ENCODE results near the gene KCNIP3.

KCNIP3 gene

GRCh38 chr2:95301876-95302641 lies 4.9 kb downstream of the KCNIP3 start:
- no peak overlapping the region for H3K4me3 ChIP-seq (ENCODE audit: low read depth, low read length)
- TF ChIP-seq, protein P1, sequence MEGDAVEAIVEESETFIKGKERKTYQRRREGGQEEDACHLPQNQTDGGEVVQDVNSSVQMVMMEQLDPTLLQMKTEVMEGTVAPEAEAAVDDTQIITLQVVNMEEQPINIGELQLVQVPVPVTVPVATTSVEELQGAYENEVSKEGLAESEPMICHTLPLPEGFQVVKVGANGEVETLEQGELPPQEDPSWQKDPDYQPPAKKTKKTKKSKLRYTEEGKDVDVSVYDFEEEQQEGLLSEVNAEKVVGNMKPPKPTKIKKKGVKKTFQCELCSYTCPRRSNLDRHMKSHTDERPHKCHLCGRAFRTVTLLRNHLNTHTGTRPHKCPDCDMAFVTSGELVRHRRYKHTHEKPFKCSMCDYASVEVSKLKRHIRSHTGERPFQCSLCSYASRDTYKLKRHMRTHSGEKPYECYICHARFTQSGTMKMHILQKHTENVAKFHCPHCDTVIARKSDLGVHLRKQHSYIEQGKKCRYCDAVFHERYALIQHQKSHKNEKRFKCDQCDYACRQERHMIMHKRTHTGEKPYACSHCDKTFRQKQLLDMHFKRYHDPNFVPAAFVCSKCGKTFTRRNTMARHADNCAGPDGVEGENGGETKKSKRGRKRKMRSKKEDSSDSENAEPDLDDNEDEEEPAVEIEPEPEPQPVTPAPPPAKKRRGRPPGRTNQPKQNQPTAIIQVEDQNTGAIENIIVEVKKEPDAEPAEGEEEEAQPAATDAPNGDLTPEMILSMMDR (IDR thresholded peaks at IDR 0.05; ENCODE audit: low read depth, low read length), result no peak

DNA sequence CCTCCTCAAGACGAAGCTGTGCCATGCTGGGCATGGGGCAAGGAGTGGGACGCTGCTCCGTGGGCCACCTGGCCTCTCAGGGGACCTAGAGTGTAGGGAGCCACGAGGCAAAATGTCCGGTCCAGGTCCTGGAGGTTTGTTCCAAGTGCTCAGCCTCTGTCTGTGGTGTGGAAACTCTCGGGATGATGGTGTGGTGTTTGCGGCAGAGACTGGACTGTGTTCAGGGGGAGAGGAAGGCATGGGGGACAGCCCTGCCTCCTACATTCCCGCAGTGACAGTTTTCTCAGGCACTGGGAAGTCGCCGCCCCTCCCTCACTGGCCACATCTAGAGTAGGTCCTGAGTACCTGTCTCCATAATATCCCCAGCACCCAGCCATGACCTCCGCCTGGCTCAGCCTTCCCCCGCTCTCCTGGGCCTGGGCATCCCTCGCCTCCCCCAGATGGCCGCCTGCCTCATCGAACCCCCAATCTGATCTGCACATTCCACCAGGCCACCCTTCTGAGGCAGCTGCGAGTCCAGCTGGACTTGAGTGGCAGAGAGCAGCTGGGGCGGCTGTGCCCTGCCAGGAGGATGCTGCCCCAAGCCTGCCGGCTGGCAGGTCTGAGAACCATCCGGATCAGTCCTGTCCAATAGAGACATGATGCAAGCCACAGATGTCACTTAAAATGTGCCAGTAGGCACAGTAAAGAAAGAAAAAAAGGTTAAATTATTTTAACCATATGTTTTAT lies 6.2 kb downstream of the KCNIP3 start:
- TF ChIP-seq, protein P1 (IDR thresholded peaks at IDR 0.05; ENCODE audit: low read depth, low read length), result no peak

GRCh38 chr2:95305380-95306061 lies 8.4 kb downstream of the KCNIP3 start:
- TF ChIP-seq, protein P1 (IDR thresholded peaks at IDR 0.05; ENCODE audit: low read depth, low read length), result no peak
- H3K4me3 ChIP-seq (ENCODE audit: low read depth, low read length), result no peak overlapping the region

More for the DNA sequence above, 6.2 kb downstream of the KCNIP3 start:
- H3K4me3 ChIP-seq (ENCODE audit: low read depth, low read length), result no peak overlapping the region

DNA sequence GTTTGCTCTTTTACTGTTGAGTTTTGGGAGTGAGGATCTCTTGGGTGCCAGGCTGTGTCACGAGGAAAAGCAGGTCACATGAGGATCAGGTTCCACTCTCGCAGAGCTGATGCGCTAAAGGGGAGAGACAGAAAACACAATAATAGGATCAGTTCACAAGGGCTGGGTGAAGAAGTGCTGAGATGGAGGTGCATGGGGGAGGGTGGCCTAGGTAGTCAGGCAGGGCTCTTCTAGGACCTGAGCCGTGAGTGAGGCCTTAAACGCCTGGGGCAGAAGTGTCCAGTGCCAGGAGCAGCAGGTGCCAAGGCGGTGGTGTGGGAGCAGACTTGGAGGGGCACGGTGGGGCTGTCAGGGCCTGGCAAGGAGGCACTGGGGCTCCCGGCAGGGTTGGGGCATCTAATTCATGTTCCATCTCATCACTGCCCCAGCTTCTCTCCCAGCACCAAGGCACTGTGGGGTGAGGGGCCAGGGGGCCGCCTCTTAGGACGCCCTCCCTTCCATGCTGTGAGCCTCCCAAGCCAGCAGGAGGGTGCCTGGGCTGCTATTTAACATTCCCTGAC lies 9.3 kb downstream of the KCNIP3 start:
- TF ChIP-seq, protein P1 (IDR thresholded peaks at IDR 0.05; ENCODE audit: low read depth, low read length), result no peak
- H3K4me3 ChIP-seq (ENCODE audit: low read depth, low read length), result no peak overlapping the region

DNA sequence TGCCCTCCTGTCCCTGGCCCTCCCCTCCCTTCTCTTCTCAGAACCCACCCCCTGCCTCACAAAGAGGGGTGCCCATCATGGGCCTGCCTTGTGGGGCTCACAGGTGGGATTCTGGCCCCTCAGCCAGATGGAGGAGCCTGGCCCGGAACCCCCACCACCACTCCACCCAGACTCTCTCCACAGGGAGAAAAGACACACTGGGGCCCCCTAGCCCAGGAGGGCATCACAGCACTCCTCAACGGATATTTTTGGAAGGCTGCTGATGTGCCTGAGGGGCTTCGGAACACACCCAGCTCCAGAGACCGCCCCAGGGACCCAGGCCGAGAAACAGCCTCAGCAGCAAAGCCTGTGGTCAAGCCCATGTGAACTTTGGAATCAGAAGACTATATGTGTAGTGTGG lies 9.9 kb downstream of the KCNIP3 start:
- TF ChIP-seq, protein P1 (IDR thresholded peaks at IDR 0.05; ENCODE audit: low read depth, low read length), result no peak
- no peak overlapping the region for H3K4me3 ChIP-seq (ENCODE audit: low read depth, low read length)

DNA sequence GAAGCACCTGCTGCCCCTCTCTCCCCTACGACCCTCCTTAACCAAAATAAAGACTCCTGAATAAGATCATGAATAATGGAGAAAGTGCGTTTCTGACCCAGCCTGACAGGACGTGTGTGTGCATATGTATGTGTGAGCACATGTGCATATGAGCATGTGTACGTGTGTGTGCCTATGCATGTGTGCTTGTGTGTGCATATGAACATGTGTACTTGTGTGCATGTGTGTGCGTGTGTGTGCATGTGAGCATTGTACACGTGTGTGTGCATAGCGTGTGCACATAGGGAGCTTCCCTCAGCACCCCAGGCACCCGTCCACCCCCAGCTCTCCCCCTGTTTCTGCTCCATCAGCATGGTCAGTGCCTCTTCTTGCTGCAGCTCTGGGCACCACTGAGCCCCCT lies 10.7 kb downstream of the KCNIP3 start:
- TF ChIP-seq, protein P1 (IDR thresholded peaks at IDR 0.05; ENCODE audit: low read depth, low read length), result no peak
- H3K4me3 ChIP-seq (ENCODE audit: low read depth, low read length), result no peak overlapping the region

Measured in WI38 (cell line).